ENCODE results near the gene GPHB5. TPM values are rescaled to one million over a fixed set of nuclear protein-coding genes. Genes with fewer than 3 reads are reported as not detected.

The GPHB5 gene
- total RNA-seq, 2 experiments from 2014 or later = not detected

DNA sequence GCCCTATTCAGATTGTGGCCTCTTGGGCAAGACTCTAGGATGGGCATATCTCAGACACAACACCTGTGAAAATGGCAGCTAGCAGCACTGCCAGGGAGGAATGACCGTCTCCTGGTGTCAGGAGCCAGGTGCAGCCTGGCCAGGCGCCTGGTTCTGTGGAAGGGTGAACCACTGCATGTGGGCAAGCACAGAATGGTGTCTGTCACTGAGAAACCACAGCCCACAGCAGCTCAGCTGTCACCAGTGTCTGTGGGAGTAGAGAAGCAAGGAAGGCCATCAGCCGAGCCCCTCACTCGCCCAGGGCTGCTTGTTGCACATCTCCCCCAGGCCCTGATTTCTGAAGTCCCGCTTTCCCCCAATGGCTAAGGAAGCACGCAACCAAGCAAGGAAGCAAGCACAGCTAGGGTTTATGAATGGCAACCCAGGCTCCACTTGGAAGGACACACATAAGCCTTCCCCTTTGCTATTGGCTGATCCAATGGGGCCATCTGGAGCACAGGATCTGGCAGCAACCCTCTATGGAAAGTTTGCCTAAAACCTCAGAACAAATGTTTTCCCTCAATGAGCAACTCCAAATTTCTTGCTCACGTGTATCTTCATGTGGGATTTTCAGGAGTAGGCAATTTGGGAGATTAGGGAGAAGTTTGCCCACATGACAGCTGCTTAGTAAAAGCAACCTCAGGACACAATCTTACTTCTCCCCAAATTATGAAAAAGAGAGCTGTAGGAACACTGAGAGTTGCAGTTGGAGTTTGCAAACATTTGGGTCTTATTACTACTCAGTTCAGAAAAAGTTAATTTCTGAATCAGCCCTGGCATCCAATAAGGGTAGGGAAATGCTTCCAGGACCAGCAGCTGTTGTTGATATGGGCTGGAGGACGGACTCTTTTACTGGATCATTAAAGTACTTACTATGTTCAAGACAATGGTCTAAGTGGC, 44.7 kb downstream of the GPHB5 start:
- no peaks in the 10 kb centered on the region for H3K4me1 Mint-ChIP-seq (ENCODE audit: low read depth)
- Histone ChIP-seq H3K36me3 (ENCODE audit: insufficient read depth, low read length) (no peaks in the 10 kb centered on the region), H3K4me1 (ENCODE audit: insufficient read depth, low read length) (no peaks in the 10 kb centered on the region), H3K9me3 (ENCODE audit: control insufficient read depth in 1 of 2, insufficient read depth in 1 of 2, low read length in 2 of 2) (no peaks in the 10 kb centered on the region), H3K27me3 (ENCODE audit: control insufficient read depth in 1 of 2, insufficient read depth in 2 of 2, low read length in 2 of 2) (peaks cover 0 to 6% of the 10 kb centered on the region in 2 experiments), H3K27ac (ENCODE audit: low read depth in 1 of 2, low read length in 2 of 2) (no peak overlapping the region), H3K4me3 (ENCODE audit: low read length) (no peak overlapping the region)
- POLR2A ChIA-PET = no interaction called here
- H3K27ac Mint-ChIP-seq = no peak overlapping the region
- no peak for ATAC-seq (ENCODE audit: poor library complexity)
- TF ChIP-seq, protein P1, sequence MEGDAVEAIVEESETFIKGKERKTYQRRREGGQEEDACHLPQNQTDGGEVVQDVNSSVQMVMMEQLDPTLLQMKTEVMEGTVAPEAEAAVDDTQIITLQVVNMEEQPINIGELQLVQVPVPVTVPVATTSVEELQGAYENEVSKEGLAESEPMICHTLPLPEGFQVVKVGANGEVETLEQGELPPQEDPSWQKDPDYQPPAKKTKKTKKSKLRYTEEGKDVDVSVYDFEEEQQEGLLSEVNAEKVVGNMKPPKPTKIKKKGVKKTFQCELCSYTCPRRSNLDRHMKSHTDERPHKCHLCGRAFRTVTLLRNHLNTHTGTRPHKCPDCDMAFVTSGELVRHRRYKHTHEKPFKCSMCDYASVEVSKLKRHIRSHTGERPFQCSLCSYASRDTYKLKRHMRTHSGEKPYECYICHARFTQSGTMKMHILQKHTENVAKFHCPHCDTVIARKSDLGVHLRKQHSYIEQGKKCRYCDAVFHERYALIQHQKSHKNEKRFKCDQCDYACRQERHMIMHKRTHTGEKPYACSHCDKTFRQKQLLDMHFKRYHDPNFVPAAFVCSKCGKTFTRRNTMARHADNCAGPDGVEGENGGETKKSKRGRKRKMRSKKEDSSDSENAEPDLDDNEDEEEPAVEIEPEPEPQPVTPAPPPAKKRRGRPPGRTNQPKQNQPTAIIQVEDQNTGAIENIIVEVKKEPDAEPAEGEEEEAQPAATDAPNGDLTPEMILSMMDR (IDR thresholded peaks at IDR 0.05) = no peak
- intact Hi-C loops (cut with DNase I, micrococcal nuclease) = loop anchor here in 1 of 2 experiments (10.0 kb wide), 1 partner anchor 1109 kb away; no protein-coding TSS in a partner anchor
- no peak for DNase-seq
- H3K36me3 Mint-ChIP-seq (ENCODE audit: low read depth) = no peaks in the 10 kb centered on the region
- H3K9me3 Mint-ChIP-seq = no peaks in the 10 kb centered on the region
- CTCF ChIA-PET = no interaction called here
- no peak overlapping the region for H3K4me3 Mint-ChIP-seq
- peaks cover 20% of the 10 kb centered on the region for H3K27me3 Mint-ChIP-seq

DNA sequence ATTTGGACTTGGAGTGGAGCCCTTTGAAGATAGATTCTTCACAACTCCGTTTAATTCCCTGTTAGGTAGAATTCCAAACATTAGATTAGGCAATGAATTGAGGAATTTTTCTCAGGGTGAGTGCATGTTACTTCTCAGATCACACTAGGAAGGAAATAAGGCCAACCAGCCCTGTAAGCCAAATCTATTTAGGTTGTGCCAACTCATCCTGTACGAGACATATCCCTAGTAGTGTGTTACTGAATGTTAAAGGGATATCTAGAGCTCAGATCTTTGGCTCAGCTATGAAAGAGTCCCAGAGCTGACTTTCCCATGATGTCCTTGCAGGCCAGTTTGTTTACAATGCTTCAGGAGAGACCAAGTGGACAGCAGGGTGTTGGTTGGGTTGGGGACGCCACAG, 45.6 kb downstream of the GPHB5 start:
- no peak overlapping the region for H3K27ac ChIP-seq (ENCODE audit: low read depth in 1 of 2, low read length in 2 of 2)
- intact Hi-C loops (cut with DNase I, micrococcal nuclease) = loop anchor here in 1 of 2 experiments (10.0 kb wide), 1 partner anchor 1108 kb away; no protein-coding TSS in a partner anchor
- DNase-seq = no peak
- TF ChIP-seq, protein P1 (IDR thresholded peaks at IDR 0.05) = no peak
- no peaks in the 10 kb centered on the region for H3K9me3 ChIP-seq (ENCODE audit: control insufficient read depth in 1 of 2, insufficient read depth in 1 of 2, low read length in 2 of 2)
- Mint-ChIP-seq H3K36me3 (ENCODE audit: low read depth) (no peaks in the 10 kb centered on the region), H3K27ac (no peak overlapping the region), H3K4me3 (no peak overlapping the region), H3K27me3 (peaks cover 22% of the 10 kb centered on the region), H3K9me3 (no peaks in the 10 kb centered on the region), H3K4me1 (ENCODE audit: low read depth) (no peaks in the 10 kb centered on the region)
- H3K4me1 ChIP-seq (ENCODE audit: insufficient read depth, low read length) = no peaks in the 10 kb centered on the region
- ChIA-PET CTCF (no interaction called here), POLR2A (no interaction called here)
- H3K27me3 ChIP-seq (ENCODE audit: control insufficient read depth in 1 of 2, insufficient read depth in 2 of 2, low read length in 2 of 2) = peaks cover 0 to 10% of the 10 kb centered on the region in 2 experiments
- no peak for ATAC-seq (ENCODE audit: poor library complexity)
- no peak overlapping the region for H3K4me3 ChIP-seq (ENCODE audit: low read length)
- no peaks in the 10 kb centered on the region for H3K36me3 ChIP-seq (ENCODE audit: insufficient read depth, low read length)

DNA sequence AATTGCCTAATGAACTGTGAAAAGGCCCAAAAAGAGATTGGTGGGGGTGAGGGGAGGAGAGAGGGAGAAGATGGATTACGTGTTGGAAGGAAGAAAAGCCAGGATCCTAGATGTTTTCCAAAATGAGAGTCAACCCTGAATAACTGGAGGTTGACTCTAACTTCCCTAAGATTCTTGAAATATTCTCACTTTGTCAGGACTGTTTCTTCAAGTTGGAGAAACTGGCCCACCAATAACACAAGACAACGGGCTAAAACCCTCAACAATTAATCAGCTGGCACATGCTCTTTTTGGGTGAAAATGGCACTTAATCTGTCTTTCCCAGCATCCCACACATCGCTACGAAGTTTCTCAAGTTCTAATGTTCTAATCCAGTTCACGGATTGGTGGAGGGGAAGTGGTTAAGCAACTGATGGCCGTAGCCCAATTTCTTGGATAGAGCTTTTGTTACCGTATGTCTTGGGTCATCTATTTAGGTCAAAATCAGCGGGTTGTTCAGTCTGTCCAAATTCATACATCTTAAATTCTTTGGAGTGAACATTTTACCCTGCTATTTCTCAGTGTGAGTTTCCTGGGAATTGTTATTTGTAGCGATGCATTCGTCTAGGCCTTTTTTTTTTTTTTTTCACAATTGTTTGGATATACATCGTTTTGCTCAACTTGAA, 49.0 kb downstream of the GPHB5 start:
- CTCF ChIA-PET = no interaction called here
- Histone ChIP-seq H3K4me1 (ENCODE audit: insufficient read depth, low read length) (no peaks in the 10 kb centered on the region), H3K27me3 (ENCODE audit: control insufficient read depth in 1 of 2, insufficient read depth in 2 of 2, low read length in 2 of 2) (peaks cover 5 to 7% of the 10 kb centered on the region in 2 experiments), H3K9me3 (ENCODE audit: control insufficient read depth in 1 of 2, insufficient read depth in 1 of 2, low read length in 2 of 2) (no peaks in the 10 kb centered on the region), H3K36me3 (ENCODE audit: insufficient read depth, low read length) (no peaks in the 10 kb centered on the region), H3K27ac (ENCODE audit: low read depth in 1 of 2, low read length in 2 of 2) (no peak overlapping the region), H3K4me3 (ENCODE audit: low read length) (no peak overlapping the region)
- H3K4me1 Mint-ChIP-seq (ENCODE audit: low read depth) = no peaks in the 10 kb centered on the region
- H3K27ac Mint-ChIP-seq = no peak overlapping the region
- intact Hi-C loops (cut with DNase I, micrococcal nuclease) = loop anchor here in 1 of 2 experiments (10.0 kb wide), 1 partner anchor 1105 kb away; no protein-coding TSS in a partner anchor
- POLR2A ChIA-PET = no interaction called here
- H3K4me3 Mint-ChIP-seq = no peak overlapping the region
- ATAC-seq (ENCODE audit: poor library complexity) = no peak
- H3K36me3 Mint-ChIP-seq (ENCODE audit: low read depth) = no peaks in the 10 kb centered on the region
- TF ChIP-seq, protein P1 (IDR thresholded peaks at IDR 0.05) = no peak
- H3K27me3 Mint-ChIP-seq = peaks cover 32% of the 10 kb centered on the region
- peaks cover 2% of the 10 kb centered on the region for H3K9me3 Mint-ChIP-seq
- DNase-seq = no peak
